Inferior parietal cortex (tissue), 1 donor: ENCODE data around the gene TRAF3IP1.
"Not testable (repeated sequence)": the region's sequence is repeated elsewhere in the genome, so short reads cannot be mapped to it uniquely, and the experiment has no call there.

Experiments used
- DNase-seq: peaks from one replicate; pipeline ENCODE4 v3.0.0-alpha.2; 2016; ENCODE audit errors: extremely low spot score

The TRAF3IP1 gene

GRCh38 chr2:238320246-238320647 is at the start of gene TRAF3IP1:
TSS of gene TRAF3IP1 (plus strand) at chr2:238320518. CDS start at chr2:238320663, 145 bp downstream.
- DNase-seq: peak; percentile 87

GRCh38 chr2:238270606-238271005 is 49.7 kb upstream of the TRAF3IP1 start:
- DNase-seq: no peak

- no peak for DNase-seq
Observed at GRCh38 chr2:238271061-238271554, 49.2 kb upstream of the TRAF3IP1 start.

DNA sequence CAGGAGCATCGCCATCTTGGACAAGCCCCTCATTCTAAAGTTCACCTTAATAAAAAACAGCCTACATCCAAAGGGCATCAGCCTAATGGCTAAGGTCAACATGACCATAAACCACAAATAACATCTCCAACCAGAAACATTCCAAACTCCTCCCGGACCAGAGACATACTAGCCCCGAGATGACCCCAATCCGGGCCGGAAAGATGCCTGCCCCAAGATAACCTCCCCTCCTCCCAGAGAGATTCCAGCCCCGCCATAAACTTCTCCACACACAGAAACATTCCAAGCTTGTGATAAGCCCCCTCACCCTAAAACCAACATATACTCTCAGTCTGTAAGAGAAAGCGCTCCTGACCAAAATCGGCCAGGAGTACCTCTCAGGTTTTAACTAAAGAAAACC is 48.6 kb upstream of the TRAF3IP1 start:
- not testable (repeated sequence) for DNase-seq

- no peak for DNase-seq
Observed at GRCh38 chr2:238272156-238272555, 48.2 kb upstream of the TRAF3IP1 start.

DNA sequence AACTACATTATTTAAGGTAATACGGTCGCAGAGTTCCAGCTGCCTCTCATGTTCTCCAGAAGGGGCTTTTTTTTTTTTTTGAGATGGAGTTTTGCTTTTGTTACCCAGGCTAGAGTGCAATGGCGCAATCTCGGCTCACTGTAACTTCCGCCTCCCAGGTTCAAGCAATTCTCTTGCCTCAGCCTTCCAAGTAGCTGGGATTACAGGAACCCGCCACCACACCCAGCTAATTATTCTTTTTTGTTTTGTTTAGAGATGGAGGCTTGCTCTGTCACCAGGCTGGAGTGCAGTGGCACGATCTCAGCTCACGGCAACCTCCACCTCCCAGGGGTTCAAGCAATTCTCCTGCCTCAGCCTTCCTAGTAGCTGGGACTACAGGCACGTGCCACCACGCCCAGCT is 46.9 kb upstream of the TRAF3IP1 start:
- not testable (repeated sequence) for DNase-seq

DNA sequence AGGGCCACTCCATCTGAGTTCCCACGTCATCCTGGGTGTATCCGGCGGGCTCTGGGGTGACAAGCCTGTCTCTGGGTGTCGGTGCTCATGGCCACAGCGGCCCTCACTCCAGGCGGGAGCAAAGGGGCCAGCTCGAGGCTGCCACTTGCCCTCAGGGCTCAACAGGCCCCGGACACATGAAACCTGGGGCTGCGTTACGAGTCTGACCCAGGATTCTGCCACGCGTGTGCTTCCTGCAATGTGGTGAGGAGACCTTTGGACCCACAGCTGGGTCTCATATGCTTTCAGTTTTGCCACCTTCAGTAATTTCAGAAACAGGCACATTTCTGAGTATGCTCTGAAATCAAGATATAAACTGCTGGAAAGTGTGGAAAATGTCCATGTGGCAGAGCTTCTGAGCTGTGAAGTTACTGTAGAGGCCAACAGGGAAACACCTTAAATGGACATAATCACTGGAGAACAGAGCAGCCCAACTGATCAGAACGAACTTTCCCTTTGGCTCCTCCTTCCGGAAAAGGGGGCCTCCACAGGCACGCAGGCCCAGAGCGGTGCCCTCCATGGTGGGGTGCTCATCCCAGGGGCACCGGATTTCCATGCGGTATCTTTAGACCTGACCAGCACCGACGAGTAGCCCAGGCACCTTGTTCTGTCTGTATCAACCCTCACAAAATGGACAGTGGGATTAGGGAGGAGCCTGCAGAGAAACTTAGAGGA is 46.0 kb upstream of the TRAF3IP1 start:
- DNase-seq: no peak

DNA sequence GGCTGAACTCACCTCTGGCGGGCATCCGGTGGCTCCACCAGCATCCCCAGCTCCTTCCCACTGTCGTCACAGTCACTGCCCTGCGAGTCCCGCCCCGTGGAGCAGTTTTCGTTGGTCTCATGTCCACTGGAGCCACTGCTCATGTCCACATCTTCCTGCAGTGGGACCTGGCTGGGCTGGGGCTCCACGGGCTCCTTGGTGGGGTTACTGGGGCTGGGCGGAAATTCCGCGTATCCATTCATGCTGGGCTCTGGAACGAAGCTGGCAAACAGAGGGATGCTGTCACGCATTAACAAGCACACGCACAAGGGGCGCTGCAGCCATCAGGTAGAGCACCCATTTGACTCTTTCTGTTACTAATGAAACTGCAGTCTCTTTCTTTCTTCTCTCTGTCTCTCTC is 42.6 kb upstream of the TRAF3IP1 start:
- no peak for DNase-seq

DNA sequence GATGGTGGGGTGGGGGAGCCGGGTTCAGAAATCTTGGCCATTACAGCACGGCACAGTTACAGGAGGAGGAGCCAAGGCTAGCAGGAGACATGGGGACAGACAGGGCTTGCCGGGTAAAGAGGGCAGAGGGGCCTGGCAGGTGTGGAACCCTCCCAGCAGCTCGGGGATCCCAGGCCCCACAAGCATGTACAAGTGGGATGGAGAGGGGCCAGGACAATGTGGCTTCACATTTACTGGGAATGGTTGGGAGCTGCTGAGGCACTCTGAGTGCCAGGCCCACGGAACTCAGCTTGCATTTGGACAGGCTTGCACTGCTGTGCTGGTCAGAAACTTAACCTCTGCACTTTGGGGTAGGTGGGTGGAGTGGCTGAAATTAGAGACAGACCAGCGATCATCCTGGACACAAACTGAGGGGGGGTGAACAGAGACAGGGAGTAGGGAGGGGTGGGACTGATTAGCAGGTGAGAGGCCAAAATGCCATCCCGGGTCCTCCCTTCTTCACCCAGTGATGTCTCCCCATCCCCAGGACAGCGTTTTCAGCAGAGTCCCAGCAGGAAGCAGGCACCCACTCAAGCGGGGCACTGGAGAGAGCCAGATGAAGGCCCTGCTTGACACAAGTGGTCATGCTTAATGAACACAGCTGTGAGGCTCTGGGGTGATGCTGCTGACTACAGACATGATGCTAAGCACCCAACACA is 41.5 kb upstream of the TRAF3IP1 start:
- no peak for DNase-seq

DNA sequence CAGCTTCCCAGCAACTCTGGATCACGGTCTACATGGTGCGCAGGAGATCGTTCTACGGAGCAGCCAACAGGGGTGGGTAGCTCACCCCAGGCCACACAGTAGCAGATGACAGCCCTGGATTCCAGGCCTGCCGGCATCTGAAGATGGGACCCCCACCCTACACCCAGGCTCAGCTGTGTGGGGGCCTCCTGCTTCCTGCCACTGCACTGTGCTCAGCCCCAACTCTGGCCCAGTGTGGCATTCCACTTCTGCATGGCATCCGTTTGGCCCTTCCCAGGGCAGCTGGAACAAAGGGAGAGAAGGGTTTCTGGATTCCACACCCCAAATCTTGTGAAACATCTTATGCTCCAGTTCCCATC is 41.0 kb upstream of the TRAF3IP1 start:
- DNase-seq: no peak

DNA sequence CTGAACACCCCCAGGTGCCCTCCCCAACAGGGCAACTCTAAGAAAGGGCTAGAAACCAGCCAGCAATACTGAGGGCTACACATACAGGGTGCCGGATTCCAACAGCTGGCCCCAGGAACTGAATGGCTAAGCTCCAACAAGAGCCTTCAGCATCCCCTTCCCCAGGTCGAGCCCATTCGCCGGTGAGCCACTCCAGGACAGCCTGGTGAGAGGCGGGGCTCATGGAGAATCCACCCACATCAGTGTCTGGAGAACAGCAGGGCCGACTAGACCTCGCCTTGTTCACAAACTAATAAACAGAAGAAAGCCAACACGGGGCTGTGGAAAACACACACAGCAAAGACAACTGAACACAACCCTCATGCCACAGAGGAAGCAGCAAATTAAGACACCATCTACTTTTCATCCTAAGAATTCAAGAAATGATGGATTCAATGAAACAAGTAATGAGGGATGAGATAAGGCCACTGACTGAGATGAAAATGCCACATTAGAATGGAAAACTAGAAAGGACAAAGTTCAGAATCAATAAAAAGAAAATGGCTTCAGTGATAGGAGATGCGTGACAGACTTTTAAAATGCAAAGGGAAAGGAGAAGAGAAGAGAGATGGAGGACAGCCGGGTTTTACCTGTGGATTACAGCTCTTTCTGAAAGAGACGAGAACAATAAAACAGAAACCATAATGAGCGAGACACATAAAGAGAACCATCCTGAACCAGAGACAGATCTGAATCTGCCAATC is 40.1 kb upstream of the TRAF3IP1 start:
- DNase-seq: no peak

DNA sequence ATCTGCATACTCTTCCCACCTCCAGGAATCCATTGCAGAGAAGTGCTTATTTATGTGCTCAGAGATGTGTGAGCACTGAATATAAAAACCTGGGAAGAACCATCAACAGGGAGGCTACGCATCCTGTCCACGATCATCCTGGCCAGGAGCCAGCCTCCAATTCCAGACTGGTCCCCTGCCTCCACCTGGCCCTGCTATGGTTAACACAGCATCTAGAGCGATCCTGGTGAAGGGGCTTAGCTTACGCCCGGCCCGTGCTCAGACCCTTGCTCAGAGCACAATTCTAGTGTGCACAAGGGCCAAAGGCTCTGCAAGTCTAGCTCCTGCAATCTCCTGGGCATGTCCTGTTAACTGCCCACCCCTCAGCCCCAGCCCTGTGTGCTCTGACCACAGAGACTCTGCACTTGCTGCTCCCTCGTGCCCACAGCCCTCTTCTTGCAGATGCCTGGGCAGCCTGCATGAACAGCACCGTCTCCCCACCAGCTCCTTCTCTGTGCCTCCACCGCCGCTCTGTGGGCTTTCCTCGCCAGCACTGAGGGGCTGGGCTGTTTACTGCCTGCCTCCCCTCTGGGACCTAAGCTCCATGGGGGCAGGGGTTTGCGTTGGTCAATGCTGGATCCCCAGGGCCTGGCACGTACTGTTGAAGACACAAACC is 38.4 kb upstream of the TRAF3IP1 start:
- DNase-seq: no peak

GRCh38 chr2:238282861-238283738 is 37.2 kb upstream of the TRAF3IP1 start:
- DNase-seq: no peak

GRCh38 chr2:238284802-238285515 is 35.4 kb upstream of the TRAF3IP1 start:
- DNase-seq: no peak

DNA sequence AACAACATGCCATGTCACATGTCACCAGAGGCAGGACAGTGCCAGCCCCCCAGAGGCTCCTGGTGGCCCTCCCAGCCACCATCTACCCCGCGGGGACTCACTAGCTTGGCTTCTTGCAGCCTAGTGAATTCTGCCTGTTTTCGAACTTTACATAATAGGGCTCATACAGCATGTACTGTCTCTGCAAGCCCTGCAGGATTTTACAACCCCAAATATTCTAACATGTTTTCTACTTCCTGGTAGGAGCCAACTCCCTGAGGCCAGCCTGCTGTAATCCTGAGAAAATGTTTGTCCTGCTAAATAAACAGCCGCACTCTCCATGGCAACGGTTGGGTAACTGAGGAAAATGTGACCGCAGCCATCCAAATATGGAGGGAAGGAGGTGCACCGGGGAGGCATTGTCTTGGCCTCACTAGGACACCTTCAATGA is 34.6 kb upstream of the TRAF3IP1 start:
- DNase-seq: peak; percentile 42

- DNase-seq: peak; percentile 9
Observed at GRCh38 chr2:238286095-238286494, 34.2 kb upstream of the TRAF3IP1 start.

- peak; percentile 28 for DNase-seq
Observed at GRCh38 chr2:238286551-238286950, 33.8 kb upstream of the TRAF3IP1 start.

GRCh38 chr2:238286987-238287736 is 33.2 kb upstream of the TRAF3IP1 start:
- DNase-seq: no peak
